HG03460 (cell line): ENCODE data around the gene EVC2.
"Not testable (repeated sequence)": the region's sequence is repeated elsewhere in the genome, so short reads cannot be mapped to it uniquely, and the experiment has no call there.

Source experiments
- ATAC-seq: cut with Tn5 transposase; IDR thresholded peaks from one replicate; pipeline ENCODE4 v1.9.1; 2021; ENCODE audit not compliant: unreplicated experiment

The EVC2 gene

GRCh38 chr4:5632066-5632440 is 76.3 kb downstream of the EVC2 start:
- no peak for ATAC-seq

- ATAC-seq = no peak
Observed at GRCh38 chr4:5631352-5632065, 76.8 kb downstream of the EVC2 start.

GRCh38 chr4:5630762-5631161 is 77.6 kb downstream of the EVC2 start:
- no peak for ATAC-seq

- ATAC-seq = no peak
Observed at GRCh38 chr4:5629542-5629941, 78.8 kb downstream of the EVC2 start.

- ATAC-seq = no peak
Observed at GRCh38 chr4:5626913-5627312, 81.4 kb downstream of the EVC2 start.

- ATAC-seq = no peak
Observed at GRCh38 chr4:5622596-5622995, 85.8 kb downstream of the EVC2 start.

GRCh38 chr4:5619913-5620625 is 88.3 kb downstream of the EVC2 start:
- no peak for ATAC-seq

GRCh38 chr4:5618051-5618960 is 90.1 kb downstream of the EVC2 start:
- no peak for ATAC-seq

GRCh38 chr4:5616331-5616950 is 91.9 kb downstream of the EVC2 start:
- ATAC-seq = no peak

GRCh38 chr4:5615496-5616075 is 92.8 kb downstream of the EVC2 start:
- no peak for ATAC-seq

GRCh38 chr4:5611750-5612149 is 96.6 kb downstream of the EVC2 start:
- no peak for ATAC-seq

- no peak for ATAC-seq
Observed at GRCh38 chr4:5609306-5610007, 98.9 kb downstream of the EVC2 start.

GRCh38 chr4:5593828-5594227 is 114.5 kb downstream of the EVC2 start:
- ATAC-seq = not testable (repeated sequence)

GRCh38 chr4:5592272-5592671 is 116.1 kb downstream of the EVC2 start:
- no peak for ATAC-seq

- no peak for ATAC-seq
Observed at GRCh38 chr4:5589495-5589894, 118.9 kb downstream of the EVC2 start.

- ATAC-seq = no peak
Observed at GRCh38 chr4:5588046-5588445, 120.3 kb downstream of the EVC2 start.

GRCh38 chr4:5575941-5576340 is 132.4 kb downstream of the EVC2 start:
- ATAC-seq = no peak

GRCh38 chr4:5574386-5574785 is 134.0 kb downstream of the EVC2 start:
- ATAC-seq = no peak

GRCh38 chr4:5573965-5574364 is 134.4 kb downstream of the EVC2 start:
- no peak for ATAC-seq

- no peak for ATAC-seq
Observed at GRCh38 chr4:5572751-5573150, 135.6 kb downstream of the EVC2 start.
